Gastrocnemius medialis (tissue), 4 donors: ENCODE results near the gene HOXA3.

Experiments used
- CTCF ChIP-seq, 5 experiments: fragments of 450-650 bp in 3 of 5; fragments of 200-600 bp in 2 of 5; sonication (generic) in 2 of 5; IDR thresholded peaks in 4 of 5; conservative IDR thresholded peaks in 1 of 5; 1 replicate in 4 of 5; 2 replicates in 1 of 5; pipeline ENCODE4 v1.5.1; 2016 to 2019; ENCODE audit warnings: antibody characterized with exemption in 5 of 5, mild to moderate bottlenecking in 3 of 5, moderate library complexity in 3 of 5
- POLR2A ChIP-seq, 2 donors: fragments of 450-650 bp; IDR thresholded peaks; one replicate each; pipeline ENCODE4 v1.6.1; 2017; ENCODE audit warnings: antibody characterized with exemption in 2 of 2, mild to moderate bottlenecking in 2 of 2, moderate library complexity in 2 of 2

DNA sequence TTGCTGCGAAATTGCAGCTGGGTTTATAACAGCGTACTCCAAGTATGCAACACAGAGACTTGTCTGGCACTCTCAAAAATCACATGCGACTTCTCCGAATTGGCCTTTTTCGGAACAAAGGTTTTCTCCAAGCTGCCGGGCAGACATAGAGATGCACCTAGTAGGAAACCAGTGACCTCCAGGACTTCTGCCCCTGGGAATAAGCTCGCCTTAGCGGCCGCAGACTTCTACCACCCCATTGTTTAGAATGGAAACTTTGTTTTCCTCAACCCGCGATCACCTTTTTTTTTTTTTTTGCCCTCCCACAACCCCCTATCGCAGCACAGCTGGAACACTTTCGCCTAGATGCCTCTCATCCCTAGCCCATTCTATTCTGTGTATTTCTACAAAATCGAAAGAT, 26.6 kb upstream of the HOXA3 start:
- no peak for TF ChIP-seq CTCF (IDR thresholded peaks at IDR 0.05 in 4 of 5, conservative IDR thresholded peaks at IDR 0.05 in 1 of 5)
- no peak for TF ChIP-seq POLR2A (IDR thresholded peaks at IDR 0.05)
